Epidermal melanocyte (primary cell): ENCODE measurements around the gene ZNF264.
"Not testable (repeated sequence)": the region's sequence is repeated elsewhere in the genome, so short reads cannot be mapped to it uniquely, and the experiment has no call there.

Experiments
- DNase-seq: peaks from one replicate; pipeline ENCODE4 v3.0.0; 2011; ENCODE audit warnings: low spot score; ENCODE audit not compliant: insufficient read length

ZNF264 gene

DNA sequence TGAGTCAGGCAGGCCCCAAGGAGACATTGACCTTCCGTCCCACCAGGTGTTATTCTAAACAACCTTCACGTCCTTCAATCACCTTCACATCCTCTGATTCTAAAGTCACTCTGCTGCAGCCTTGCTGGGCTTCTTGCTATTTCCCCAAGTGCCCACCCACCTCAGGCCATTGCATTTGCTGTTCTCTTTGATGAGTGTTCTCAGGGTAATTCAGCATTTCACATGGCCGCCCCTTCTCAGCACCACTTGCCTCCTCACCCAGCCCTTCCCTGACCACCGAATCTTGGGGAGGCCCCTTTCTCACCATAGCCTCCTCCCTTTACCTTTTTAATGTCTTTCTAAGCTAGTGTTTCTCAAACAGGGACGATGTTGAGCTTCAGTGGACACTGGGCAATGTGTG lies 53.8 kb downstream of the ZNF264 start:
- no peak for DNase-seq

GRCh38 chr19:57245959-57246358 lies 54.7 kb downstream of the ZNF264 start:
- no peak for DNase-seq

DNA sequence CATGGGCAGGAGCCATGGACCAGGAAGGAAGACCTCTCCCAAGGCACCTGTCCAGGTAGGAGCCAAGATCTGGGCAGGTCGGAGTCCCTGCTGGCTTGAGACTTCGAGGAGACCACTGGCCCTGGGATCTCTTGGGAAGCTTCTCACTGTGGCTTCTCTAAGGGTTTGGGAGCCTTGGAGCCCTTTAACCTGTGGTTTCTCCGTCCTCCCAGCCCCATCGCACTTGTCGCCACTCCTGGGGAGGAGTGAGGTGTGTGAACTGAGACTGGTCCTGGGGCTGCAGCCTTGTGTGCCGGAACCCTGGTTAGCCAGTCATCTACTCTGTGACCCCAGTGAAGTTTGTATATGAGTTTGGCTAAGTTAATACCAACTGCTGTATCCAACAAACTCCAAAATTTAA lies 57.3 kb downstream of the ZNF264 start:
- DNase-seq = no peak

- DNase-seq = no peak
These were observed 58.0 kb downstream of the ZNF264 start for GRCh38 chr19:57249329-57249728.

DNA sequence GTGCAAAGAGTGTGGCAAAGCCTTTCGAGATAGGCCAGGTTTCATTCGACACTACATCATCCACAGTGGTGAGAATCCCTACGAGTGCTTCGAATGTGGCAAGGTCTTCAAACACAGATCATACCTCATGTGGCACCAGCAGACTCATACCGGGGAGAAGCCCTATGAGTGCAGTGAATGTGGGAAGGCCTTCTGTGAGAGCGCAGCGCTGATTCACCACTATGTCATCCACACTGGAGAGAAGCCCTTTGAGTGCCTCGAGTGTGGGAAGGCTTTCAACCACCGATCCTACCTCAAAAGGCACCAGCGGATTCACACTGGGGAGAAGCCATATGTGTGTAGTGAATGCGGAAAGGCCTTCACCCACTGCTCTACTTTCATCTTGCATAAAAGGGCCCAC lies 62.5 kb downstream of the ZNF264 start:
- DNase-seq = not testable (repeated sequence)

DNA sequence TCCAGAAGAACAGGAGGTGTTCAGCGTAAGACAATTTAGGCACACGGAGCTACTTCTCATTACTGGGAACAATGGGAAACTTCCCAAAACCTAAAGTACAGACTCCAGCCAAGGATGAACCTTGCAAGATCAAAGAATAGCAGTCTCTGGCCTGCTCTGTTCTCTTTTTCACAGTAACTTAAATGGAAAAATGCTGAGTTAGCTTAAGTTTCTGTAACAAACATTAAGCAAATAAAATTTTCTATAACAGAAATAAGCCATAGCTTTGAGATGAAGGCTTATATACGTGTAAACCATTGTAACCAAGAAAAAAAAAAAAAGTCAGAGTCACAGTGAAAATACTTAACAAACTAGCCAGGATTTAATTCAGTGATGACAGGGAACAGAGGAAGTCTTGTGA lies 70.7 kb downstream of the ZNF264 start:
- no peak for DNase-seq

GRCh38 chr19:57263244-57263741 lies 72.0 kb downstream of the ZNF264 start:
- no peak for DNase-seq

GRCh38 chr19:57267291-57267690 lies 76.0 kb downstream of the ZNF264 start:
- DNase-seq = no peak

- no peak for DNase-seq
These were observed 78.4 kb downstream of the ZNF264 start for GRCh38 chr19:57269515-57270250.

- DNase-seq = no peak
These were observed 80.0 kb downstream of the ZNF264 start for GRCh38 chr19:57271280-57271679.
